Glomerular visceral epithelial cell (primary cell): ENCODE results near the gene MYBBP1A.
A peak's percentile ranks its signal among the peaks of the same experiment; 100 is the strongest.

Source experiments
- DNase-seq: peaks from one replicate; pipeline ENCODE4 v3.0.0-alpha.2; 2016; ENCODE audit errors: extremely low spot score

MYBBP1A gene

DNA sequence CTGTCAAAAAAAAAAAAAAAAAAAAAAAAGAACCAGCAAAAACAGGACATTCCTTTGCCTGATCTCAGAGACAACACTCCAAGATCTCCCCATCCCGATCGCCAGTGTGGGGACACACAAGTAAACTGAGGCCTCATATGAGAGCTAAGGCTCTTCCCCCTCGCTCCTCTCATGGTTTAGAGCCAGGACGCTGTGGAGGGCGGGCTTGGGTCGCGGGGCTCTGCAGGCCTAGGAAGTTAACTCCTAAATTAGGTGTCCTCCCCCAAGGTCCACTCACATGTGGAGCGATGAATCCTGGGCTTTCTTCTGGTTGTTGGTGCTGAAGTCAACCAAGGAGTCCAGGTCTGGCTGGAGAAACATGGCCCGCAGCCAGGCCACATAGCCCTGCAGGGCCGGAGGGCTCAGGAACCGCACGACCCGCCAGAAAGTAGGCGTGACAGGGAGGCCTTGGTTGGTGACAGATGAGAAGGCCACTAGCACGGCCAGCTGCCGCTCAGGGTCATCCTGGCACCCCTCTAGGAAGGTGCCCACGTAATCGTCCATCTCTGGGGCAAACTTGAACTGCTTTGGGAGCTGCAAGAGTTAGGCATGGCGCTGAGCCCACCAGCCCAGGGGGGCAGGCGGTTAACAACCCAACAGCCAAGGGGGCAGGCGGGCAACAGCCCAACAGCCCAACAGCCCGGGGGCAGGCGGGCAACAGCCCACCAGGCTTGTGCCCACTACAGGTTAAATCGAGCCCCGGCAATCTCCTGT is 5.2 kb downstream of the MYBBP1A start:
- DNase-seq: no peak

DNA sequence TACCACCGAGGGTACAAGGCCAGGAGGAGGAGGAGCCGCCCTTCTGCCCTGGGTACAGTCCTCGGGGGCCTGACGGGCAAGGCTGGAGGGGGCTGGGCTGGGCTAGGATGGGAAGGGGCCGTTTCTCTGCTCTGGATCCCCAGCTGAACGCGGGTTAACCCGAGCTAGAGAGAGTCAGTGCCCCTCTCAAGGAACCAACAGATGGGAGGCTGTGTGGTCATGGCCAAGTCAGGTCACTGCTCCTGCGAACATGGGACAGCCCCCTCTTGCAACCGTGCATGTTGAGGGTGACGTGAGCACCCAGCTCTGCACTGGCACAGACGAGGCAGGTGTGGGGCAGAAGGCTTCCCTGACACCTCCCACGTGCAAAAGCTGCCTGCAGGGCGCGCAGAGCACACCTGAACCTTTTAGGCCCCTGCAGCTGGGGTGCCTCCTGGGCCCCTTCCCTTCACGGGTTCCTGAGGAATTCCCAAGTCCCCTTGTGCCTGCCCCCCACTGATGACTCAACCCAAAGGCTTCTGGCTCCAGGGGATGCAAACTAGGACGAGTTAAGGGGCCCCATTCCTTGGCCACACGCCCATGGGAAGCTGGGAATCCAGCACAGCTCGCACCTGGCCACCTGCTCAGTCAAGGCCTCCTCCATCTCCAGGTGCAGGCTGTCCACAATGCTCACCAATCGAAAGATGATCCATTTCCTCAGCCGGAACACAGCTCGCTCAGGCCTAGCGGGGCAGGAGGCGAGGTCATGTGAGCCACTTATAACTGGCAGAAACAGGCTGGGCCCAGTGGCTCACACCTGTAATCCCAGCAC is 6.3 kb downstream of the MYBBP1A start:
- DNase-seq: peak; percentile 83

DNA sequence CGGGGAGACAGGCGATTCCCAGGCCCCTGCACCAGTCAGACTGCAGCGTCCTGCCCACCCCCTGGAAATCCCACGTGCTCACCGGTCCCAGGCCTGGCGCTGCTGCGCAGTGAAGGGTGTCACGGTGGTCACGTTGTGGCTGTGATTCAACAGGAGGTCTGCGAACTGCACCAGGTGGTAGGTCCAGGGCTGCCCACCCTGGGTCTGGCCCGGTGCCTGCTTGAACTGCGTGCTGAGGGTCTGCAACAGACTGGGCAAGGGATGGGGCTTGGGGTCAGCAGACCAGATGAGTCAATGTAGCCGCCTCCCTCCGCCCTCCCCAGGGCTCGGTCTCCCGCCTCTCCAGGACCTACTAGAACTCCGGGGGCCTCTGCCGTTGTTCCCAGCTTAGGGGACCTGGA is 7.1 kb downstream of the MYBBP1A start:
- no peak for DNase-seq

DNA sequence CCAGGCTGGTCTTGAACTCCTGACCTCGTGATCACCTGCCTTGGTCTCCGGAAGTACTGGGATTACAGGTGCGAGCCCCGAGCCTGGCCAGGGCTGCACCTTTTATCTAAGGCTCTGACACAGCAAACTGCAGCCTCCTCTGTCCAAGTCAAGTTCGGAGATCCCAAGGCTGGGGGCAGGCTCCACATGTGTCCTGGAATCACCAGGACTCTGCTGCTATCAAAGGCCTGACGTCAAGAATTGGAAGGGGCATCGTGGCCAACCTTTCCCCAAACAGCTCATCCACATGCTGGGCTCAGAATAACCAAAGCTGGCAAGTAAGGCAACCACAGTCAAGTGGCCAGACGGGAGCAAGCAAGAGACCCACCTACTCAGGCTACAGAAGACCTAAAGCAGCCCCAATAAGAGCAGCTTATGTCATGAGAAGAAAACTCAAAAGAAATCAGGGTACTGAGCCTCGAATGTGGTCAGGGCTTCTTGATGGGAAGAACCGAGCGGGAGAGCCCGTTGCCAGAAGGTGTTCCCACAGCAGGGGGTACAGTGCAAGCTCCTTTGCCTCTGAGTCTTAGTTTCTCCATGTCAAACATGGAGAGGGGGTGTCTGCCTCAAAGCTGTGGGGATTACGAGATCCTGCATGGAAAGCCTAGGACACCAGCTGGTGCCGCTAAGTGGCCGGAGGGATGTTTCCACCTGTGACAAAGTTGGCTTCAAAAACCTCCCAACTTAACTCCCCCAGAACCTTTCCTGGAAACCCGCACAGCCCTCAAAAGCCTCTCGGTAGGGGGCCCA is 7.9 kb downstream of the MYBBP1A start:
- no peak for DNase-seq

DNA sequence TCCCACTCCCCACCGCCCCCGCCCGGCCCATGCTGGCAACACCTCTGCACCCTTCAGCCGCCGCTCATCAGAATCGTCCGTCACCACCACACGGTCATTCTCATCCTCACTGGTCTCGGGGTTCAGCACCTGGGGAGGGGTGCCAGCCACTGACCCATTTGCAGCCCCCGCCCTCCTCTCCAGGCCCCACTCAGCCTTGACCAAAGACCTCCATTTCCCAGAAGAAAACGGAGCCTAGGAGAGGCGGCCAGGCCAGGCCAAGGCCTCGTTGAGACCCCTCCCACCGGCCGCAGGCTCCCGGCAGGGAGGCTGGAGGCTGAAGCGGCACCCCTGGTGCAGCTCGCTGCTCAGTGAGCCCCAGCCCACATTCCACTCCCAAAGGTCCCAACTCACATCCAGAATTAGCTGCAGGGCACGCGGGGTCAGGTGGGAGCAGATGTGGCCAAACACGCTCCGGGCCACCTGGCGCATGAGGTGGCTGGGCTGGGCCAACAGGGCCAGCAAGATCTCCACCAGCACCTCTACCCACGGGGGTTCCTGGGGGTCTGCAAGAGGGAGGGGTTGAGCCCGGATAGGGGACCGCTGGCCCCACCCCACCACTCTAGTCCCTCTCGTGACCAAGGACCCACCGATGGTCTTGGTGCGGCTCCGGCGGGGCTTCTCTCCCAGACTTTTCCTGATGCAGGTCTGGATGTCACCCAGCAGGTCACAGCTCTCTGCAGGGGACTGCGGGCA is 9.8 kb downstream of the MYBBP1A start:
- no peak for DNase-seq

DNA sequence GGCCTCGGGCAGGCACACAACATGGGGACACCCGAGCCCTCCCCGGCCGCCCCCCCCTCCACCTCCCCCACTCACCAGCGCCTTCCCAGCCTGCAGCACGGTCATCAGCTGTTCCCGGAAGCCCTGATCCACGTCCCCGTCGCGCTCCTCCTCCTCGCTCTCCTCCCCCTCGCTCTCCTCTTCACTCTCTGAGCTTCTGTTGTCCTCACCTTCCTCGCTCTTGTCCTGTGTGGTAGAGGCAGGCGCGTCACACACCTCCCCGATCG is 10.3 kb downstream of the MYBBP1A start:
- no peak for DNase-seq

DNA sequence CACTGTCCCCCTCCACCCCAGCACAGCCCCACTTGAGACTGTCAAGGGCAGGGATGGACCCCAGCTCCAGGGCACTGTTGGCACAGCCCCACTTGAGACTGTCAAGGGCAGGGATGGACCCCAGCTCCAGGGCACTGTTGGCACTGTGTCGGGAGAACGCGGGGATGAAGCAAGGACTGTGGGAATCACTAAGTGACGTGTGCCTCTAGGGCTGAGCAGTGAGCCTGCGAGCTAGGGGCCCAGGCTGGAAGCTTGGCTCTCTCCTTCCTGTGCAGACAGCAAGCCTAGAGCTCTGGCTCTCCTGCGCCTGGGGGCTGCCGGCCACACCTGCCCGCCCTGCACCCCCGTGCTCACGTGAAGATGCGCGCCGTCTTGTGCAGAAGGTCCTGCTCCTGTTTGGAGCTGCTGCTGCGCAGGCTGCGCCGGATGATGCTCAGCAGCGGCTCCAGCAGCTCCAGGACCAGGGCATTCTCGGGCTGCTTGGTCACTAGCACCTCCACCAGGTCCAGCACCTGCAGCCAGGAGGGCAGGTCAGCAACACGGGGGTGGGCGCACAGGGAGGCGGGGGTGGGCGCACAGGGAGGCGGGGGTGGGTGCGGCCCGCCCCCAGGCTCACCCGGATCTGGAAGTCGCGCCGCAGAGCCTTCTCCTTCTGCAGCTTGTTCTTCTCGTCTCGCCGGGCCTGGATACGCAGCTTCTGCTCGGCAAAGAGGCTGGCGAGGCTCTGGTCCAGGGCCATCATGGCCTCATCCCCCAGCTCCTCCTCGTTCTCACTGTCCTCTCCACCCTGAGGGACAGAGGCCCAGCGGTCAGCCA is 10.8 kb downstream of the MYBBP1A start:
- no peak for DNase-seq

DNA sequence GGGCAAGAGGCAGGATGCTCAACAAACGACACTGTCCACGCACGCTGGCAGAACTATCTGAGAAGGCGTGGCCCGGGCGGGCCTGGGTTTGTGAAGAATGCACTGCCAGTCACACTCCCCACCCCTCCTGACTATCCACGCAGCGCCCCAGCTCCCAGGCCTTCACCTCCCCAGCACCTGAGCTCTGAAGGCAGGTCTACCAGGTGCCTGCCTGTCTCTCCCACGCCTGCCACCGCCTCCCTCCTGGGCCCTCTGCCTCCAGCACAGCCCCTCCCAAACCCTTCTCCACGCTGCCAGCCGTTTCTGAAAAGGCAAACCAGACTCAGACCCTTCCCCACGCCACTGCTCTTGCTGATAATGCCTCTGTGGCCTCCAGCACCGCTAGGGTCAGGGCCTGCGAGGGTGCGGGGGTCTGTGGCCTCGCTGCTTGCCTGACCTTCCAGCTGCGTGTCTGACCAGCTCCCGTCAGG is 11.6 kb downstream of the MYBBP1A start:
- DNase-seq: no peak

DNA sequence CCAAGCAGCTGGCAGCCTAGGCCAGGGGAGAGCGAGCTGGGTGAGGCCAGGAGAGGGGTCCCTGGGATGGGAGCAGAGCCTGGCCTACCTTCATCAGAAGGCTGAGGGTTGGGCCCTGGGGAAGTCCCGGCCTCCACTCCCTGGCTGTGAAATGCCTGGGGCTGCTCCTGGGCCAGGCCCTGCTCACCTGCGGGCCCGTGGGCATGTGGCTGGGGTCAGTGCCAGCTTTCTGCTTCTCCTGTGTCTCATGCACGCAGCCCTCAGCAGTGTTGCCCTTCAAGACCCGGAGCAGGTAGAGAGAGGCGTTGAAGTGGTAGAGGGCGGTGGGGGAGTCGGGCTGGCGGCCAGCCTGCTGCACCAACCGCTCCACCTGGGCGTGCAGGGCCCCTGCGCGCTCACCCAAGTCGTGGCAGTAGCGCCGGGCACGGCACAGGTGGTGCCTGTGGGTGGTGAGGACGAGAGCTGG is 12.4 kb downstream of the MYBBP1A start:
- no peak for DNase-seq

DNA sequence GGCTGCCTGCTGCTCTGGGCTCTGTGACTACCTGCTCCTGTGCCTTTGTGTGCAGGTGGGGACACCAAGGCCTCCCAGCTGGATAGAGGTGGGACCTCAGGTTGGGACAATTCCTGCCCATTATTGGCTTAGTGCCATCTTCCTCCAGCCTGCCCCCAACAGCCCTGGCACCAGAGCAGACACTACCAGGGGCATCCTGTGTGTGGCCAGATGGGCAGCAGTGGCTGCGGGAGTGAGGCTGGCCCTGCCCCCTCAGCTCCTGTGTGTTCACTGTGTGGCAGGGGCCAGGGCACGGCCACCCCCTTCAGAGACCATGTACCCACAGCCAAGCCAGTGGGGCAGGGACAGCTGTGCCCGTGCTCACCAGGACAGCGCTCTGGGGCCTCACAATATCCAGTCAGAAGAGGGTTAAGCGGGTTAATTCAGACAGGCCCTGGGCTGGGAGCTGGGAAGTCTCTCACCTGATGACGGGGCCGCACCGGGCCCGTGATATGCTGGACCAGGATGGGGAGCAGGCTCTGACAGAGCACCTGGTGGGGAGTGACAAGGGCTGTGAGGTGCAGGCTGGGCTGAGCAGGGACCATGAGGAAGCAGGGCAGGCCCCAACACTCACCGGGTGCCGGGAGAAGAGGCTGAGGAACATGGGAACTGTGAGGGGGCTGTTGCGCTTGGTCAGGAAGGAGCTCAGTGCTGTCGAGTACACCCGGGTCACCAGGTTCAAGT is 13.0 kb downstream of the MYBBP1A start:
- no peak for DNase-seq

DNA sequence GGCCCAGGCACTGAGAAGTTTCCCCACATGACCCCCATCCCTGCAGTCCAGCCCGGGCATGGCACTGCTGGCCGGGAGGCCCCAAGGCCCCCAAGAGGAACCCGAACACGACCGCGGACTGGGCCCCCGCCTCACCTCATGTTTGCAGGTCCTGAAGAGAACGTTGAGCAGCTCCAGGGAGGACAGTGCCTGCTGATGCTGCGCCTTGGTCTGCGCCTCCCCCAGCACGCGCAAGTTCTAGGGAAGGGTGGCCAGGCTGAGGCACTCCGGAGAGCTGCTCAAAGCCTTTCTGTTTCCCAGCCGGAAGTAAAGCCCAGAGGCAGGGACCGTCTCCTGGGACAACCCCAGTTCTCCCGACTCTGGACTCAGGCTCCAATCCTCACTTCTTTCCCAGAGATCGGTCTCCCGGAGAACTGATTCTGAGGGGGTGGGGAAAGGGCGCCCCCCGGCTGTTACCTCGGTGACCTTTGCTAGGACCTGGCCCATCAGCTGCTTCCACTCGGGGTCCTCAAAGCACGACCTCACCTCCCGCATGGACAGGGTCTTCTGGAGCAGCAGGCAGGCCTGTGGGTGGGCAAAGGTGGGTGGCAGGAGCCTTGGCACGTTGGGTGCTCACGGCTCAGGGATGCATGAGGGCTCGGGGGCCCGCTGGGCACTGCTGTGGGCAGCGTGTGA is 13.7 kb downstream of the MYBBP1A start:
- DNase-seq: no peak

DNA sequence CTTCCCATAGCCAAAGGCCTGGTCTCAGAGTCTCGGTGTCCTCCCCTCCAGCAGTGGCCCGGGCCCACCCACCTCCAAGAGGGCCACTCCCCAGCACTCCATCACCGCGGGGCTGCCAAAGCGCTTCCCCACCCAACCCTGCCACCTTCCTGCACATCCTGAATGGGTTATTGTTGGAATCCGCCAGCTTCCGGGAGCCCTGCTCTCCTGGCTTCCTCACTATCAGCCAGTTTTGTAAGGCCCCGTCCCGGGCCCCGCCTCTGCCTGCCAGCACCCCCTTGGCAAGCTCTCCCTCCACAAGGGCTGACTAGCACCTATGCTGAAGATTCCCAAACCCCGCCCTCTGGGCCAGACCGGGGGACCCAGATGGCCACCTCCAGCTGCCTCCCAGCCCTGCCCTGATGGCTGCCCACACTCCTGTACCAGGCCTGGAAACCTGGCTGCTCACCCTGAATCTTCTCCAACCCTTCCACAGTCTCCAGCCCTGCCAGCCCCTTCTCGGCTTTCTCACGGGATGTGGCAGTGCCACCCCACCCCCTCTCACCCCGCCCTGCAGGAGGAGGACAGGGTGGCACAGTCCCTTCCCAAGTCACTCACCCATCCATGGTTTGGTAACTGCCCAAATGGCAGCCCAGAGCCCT is 14.4 kb downstream of the MYBBP1A start:
- DNase-seq: no peak

DNA sequence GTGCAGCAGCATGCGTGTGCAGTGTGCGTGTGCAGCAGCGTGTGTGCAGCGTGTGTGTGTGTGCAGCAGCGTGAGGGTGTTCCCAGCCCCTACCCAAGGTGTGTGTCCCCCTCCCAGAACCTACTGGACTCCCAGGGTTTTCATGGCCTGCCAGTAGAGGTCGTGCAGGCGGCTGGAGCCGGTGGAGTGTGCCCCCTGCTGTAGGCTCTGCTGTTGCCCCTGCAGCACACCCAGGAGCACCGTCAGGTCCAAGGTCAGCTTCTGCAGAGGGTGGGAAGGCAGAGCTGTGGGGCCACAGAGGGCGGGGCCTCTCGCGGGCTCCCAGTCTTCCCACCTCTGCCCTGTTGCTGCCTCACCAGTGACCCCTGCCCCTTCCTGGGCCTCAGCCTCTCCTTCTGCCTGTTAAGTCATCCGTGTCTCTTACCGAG is 14.9 kb downstream of the MYBBP1A start:
- DNase-seq: no peak

DNA sequence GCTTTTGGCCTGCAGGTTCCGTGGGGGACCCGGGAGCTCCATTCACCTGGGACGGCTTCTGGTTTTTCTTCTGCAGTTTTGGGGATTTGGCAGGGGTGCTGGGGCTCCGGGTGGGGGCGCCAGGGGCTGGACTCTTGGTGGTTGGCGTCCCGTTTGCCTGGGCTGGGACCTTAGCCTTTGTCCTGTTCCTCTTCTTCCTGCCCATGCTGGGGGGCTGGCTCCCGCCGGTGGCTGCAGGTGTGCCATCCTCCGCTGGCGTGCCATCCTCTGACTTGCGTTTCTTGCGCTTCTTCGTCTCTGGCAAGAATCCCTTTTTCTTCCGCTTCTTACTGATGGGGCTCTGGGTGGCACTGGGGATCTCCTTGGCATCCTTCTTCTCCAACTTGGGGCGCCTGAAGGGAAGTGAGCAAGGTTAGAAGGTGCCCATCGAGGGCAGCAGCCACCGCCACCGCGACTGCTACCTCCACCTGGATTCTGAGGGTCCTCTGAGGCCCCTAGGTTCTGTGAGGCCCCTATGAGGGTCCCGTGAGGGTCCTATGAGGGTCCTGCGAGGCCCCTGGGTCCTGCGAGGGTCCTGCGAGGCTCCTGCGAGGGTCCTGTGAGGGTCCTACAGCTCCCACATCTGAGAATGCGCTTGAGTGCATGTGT is 15.5 kb downstream of the MYBBP1A start:
- no peak for DNase-seq

DNA sequence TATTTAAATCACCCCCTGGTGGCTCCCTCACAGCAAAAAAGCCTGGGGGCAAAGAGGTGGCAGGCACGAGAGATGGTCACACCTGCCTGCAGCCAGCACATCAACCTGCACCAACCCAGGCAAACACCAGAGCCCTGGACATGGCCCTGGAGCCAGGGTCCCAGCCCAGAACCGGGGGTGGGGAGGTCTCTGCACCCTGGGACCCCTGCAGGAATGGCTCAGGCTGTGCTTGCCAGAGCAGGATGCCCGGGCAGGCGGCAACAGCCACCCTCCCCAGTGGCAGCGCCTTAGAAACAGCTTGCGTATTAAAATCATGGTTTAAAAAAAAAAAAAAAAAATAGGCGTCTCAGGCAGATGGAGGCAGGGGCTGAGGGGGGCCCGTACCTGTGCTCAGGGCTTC is 16.2 kb downstream of the MYBBP1A start:
- no peak for DNase-seq

DNA sequence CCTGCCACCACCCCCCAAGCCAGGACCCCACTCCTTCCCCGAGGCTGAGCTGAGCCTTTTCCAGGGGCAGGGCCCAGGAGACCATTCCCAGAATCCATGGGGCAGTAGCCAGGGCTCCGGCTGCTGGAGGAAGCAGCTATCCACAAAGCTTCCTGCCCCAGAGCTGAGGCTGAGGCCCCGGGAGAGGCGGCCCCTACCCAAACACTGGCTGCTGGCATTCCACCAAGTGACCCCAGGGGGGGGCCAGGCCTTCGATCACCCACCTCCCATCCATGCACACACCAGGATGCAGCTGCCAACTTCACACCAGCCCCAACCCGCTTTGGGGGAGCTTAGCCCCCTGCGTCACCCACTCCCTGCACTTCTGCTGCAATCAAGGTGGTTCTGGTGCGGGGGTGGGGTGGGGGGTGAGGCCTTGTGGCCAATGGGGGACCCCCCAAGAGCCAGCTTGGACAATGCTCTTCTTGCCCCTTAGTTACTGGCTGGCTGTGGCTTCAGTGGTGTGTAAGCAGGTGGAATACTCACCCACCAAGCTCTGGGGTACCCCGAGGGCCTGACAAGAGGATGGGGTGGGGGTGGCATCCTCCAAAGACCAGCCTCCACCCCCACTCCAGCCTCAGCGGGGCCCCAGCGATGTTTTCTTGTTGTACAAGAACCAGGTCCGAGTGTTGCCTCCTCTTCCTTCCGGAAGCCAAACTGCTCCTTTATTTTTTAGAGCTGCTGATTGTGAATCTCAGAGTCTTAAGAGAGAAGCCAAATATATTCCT is 16.8 kb downstream of the MYBBP1A start:
- DNase-seq: no peak

DNA sequence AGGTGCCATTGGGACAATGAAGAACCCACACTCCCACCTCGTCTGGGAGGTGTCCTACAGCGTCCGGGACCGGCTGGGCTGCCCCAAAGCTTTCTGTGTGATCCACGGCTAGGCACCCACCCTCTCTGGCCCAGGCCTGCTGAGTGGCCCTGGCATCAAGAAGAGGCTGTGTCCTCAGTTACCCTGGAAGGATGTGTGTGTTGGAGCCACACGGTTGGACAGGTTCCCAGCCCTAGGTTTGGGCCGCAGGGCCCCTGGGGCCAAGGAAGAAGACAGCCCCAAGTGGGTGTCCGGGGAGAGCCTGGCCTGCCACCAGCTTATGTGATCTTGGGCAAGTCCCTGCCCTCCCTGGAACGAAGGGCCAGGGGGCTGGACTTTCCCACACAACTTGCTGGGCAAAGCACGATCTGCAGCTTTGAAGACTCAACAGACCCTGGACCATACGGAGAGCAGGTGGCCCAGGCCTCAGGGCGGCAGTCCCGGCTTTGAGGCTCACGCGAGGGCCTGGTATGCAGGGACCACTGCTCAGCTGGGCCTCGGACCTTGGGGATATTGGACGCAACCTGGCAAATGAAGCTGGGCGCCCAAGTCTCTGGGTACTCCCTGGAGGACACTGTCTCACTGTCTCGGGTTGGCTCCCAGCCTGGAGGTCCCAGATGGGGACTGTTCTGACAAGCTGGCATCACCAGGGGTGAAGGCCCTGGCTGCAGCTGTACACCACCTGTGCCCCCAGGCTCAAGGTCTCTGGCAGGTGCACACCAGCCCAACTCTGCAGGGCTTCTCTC is 17.5 kb downstream of the MYBBP1A start:
- DNase-seq: no peak
